GM21423 (cell line): Measurements from ENCODE around the gene CLEC18A.
"Not testable (repeated sequence)": the region's sequence is repeated elsewhere in the genome, so short reads cannot be mapped to it uniquely, and the experiment has no call there.

Experiments
- ATAC-seq: cut with Tn5 transposase; IDR thresholded peaks from one replicate; pipeline ENCODE4 v1.9.1; 2021; ENCODE audit warnings: mild to moderate bottlenecking, moderate library complexity; ENCODE audit not compliant: unreplicated experiment

CLEC18A gene

GRCh38 chr16:69951017-69951671, at the start of gene CLEC18A:
CLEC18A (plus strand) TSS chr16:69951334; CDS start chr16:69951367, 33 bp downstream.
- ATAC-seq, result not testable (repeated sequence)

GRCh38 chr16:69903865-69904415, 47.2 kb upstream of the CLEC18A start:
- ATAC-seq, result no peak

GRCh38 chr16:69904495-69905170, 46.5 kb upstream of the CLEC18A start:
- no peak for ATAC-seq

- ATAC-seq, result no peak
Measured at GRCh38 chr16:69905171-69905555, 46.0 kb upstream of the CLEC18A start.

GRCh38 chr16:69906838-69907401, 44.2 kb upstream of the CLEC18A start:
- ATAC-seq, result no peak

- no peak for ATAC-seq
Measured at GRCh38 chr16:69909043-69909442, 42.1 kb upstream of the CLEC18A start.

- no peak for ATAC-seq
Measured at GRCh38 chr16:69909760-69910159, 41.4 kb upstream of the CLEC18A start.

- no peak for ATAC-seq
Measured at GRCh38 chr16:69910964-69911363, 40.2 kb upstream of the CLEC18A start.

GRCh38 chr16:69916462-69916861, 34.7 kb upstream of the CLEC18A start:
- ATAC-seq, result no peak

- ATAC-seq, result no peak
Measured at GRCh38 chr16:69917311-69917710, 33.8 kb upstream of the CLEC18A start.

- ATAC-seq, result no peak
Measured at GRCh38 chr16:69917739-69918138, 33.4 kb upstream of the CLEC18A start.

- no peak for ATAC-seq
Measured at GRCh38 chr16:69918241-69918640, 32.9 kb upstream of the CLEC18A start.

GRCh38 chr16:69921127-69921526, 30.0 kb upstream of the CLEC18A start:
- no peak for ATAC-seq

- ATAC-seq, result no peak
Measured at GRCh38 chr16:69922200-69922599, 28.9 kb upstream of the CLEC18A start.

- ATAC-seq, result no peak
Measured at GRCh38 chr16:69924041-69924775, 26.9 kb upstream of the CLEC18A start.

- ATAC-seq, result no peak
Measured at GRCh38 chr16:69924777-69925191, 26.4 kb upstream of the CLEC18A start.

- no peak for ATAC-seq
Measured at GRCh38 chr16:69925311-69925710, 25.8 kb upstream of the CLEC18A start.

GRCh38 chr16:69926241-69926640, 24.9 kb upstream of the CLEC18A start:
- ATAC-seq, result no peak

- ATAC-seq, result no peak
Measured at GRCh38 chr16:69927056-69927757, 23.9 kb upstream of the CLEC18A start.

- no peak for ATAC-seq
Measured at GRCh38 chr16:69928856-69929400, 22.2 kb upstream of the CLEC18A start.
